SH-SY5Y (cell line): ENCODE data around the gene TAS2R43.

Experiments used
- GATA2 ChIP-seq: IDR thresholded peaks from 2 replicates; pipeline ENCODE4 v1.6.1; 2011; ENCODE audit warnings: mild to moderate bottlenecking, low read depth, low read length
- GATA3 ChIP-seq: IDR thresholded peaks from 2 replicates; pipeline ENCODE4 v1.6.1; 2011; ENCODE audit warnings: low read depth, mild to moderate bottlenecking, low read length, moderate library complexity

DNA sequence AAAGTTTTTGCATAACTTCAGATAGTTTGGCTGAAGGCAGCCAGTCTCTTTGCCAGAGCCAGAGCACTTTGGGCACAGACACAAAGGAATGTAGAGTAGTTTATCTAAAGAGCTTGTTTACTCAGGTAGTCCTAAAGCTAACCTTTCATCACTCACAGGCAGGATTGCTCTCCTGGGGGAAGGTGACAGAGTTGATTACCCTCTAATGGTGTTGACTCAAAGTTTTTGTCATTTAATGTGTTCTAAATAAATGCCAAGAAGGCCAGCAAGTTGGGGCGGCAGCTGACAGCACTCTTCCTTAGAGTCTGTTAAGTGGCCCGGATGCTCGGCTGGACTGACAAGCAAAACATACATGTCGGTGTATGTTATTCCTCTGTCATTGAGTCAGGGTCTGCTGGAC, 20.7 kb downstream of the TAS2R43 start:
- TF ChIP-seq GATA2 = no peak
- TF ChIP-seq GATA3 = no peak
